Keratinocyte (primary cell): ENCODE measurements around the gene LSP1.

Experiments used
- EZH2 ChIP-seq: IDR thresholded peaks from one replicate; pipeline ENCODE4 v1.6.1; 2012; ENCODE audit warnings: inconsistent platforms, mild to moderate bottlenecking, low read length, moderate library complexity
- TF ChIP-seq, protein P1 (sequence below), 3 experiments: IDR thresholded peaks in 1 of 3; conservative IDR thresholded peaks in 1 of 3; optimal IDR thresholded peaks in 1 of 3; 2 replicates in 2 of 3; 3 replicates in 1 of 3; pipeline versions ENCODE3 to v1.5.1; 2011; ENCODE audit warnings: low read length in 3 of 3, mild to moderate bottlenecking in 3 of 3, moderate library complexity in 2 of 3, control low read depth in 1 of 3, inconsistent platforms in 1 of 3; ENCODE audit not compliant: insufficient read depth in 2 of 3; ENCODE audit errors: extremely low read depth in 1 of 3

DNA sequence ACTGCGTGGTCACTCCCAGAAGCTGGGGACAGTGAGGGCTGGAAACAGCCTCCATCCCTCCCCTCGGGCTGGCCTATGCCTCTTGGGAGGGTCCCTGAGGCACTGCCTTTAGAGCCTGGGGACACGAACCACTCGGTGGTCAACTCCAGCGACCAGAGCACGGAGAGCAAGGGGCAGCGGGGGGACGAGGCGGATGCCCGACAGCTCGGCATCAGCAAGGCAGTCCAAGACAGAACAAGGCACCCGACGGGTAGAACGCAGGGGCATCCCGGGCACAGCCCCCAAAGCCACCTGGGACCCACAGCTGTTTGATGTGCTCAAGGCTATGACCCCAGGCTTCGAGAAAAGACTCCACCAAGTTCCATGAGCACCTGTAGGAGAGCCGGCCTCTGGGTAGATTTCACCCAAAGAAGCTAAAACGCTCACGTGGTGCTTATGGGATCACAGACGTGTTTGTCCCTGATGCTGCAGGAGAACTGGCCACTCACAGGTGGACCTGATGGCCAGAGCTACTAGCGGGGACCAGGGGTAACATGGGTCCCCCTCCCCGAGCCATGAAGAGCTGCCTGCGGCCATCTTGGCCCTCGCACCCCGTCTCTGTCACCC is 510 bp upstream of the LSP1 start:
- no peak for TF ChIP-seq EZH2
- TF ChIP-seq, protein P1, sequence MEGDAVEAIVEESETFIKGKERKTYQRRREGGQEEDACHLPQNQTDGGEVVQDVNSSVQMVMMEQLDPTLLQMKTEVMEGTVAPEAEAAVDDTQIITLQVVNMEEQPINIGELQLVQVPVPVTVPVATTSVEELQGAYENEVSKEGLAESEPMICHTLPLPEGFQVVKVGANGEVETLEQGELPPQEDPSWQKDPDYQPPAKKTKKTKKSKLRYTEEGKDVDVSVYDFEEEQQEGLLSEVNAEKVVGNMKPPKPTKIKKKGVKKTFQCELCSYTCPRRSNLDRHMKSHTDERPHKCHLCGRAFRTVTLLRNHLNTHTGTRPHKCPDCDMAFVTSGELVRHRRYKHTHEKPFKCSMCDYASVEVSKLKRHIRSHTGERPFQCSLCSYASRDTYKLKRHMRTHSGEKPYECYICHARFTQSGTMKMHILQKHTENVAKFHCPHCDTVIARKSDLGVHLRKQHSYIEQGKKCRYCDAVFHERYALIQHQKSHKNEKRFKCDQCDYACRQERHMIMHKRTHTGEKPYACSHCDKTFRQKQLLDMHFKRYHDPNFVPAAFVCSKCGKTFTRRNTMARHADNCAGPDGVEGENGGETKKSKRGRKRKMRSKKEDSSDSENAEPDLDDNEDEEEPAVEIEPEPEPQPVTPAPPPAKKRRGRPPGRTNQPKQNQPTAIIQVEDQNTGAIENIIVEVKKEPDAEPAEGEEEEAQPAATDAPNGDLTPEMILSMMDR (optimal IDR thresholded peaks at IDR 0.05 in 1 of 3, IDR thresholded peaks at IDR 0.05 in 1 of 3, conservative IDR thresholded peaks at IDR 0.05 in 1 of 3; ENCODE audit: extremely low read depth in 1 of 3, insufficient read depth in 2 of 3, low read length in 3 of 3): no peak
